HTERT RPE-1 (cell line): ENCODE data around the gene SEMA3B.
"Not testable (repeated sequence)": the region's sequence is repeated elsewhere in the genome, so short reads cannot be mapped to it uniquely, and the experiment has no call there.

Experiments
- in situ Hi-C: fragments of 300-500 bp; cut with MboI; formaldehyde crosslinking; loops from 4 replicates; pipeline ENCODE4 v1.14.3; 2020; ENCODE audit warnings: low sequenced_read_pairs

The SEMA3B gene

DNA sequence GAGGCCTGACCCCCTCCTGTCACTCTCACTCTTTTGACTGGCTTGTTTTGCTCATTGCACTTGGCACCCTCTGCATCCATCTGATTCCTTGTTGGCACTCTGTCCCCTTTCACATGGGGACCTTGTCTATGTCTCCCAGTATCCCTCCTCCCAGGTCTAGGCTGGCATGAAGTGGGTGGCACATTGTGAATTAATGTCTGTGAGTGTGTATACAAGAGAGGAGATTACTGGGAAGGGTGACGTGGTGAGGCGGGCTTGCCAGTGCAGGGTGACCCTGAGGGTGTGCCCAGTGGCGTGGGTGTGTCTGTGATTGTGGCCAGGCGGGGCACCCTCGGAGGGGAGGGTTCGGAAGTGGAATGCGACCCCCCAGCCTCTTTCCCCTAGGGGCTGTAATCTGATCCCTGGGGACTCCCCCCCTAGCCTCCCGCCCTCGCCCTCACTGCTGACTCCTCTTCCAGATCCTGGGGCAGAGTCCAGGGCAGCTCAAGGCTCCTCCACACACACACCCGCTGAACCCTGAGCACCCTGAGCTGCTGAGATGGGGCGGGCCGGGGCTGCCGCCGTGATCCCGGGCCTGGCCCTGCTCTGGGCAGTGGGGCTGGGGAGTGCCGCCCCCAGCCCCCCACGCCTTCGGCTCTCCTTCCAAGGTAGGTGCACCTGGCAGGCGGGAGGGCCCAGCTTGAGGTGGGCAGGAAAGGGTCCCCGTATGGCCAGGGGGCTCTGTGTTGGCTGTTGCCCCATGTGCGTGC lies at the start of gene SEMA3B:
SEMA3B (plus strand) TSS at position 445 of the 749 bp plus-strand sequence; CDS start at position 539, 94 bp downstream.
- in situ Hi-C loops: no loop called here

DNA sequence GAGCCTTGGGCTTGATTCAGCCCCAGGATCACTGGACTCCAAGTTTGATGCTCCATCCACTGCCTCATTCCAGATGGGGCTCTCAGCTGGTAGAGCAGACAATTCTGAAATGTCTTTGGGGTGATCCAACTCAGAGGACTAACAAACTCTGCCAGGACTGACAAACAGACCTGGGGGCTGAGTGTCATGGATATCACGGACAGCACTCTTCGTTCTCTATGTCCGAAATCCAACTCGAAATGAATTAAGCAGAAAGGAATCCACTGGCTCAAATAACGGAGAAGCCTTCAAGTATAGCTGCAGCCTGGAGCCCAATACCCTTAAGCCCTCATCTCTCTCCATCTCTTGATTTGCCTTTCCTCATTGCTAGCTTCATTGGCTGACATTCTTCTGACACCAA lies 49.7 kb upstream of the SEMA3B start:
- in situ Hi-C loops: no loop called here

DNA sequence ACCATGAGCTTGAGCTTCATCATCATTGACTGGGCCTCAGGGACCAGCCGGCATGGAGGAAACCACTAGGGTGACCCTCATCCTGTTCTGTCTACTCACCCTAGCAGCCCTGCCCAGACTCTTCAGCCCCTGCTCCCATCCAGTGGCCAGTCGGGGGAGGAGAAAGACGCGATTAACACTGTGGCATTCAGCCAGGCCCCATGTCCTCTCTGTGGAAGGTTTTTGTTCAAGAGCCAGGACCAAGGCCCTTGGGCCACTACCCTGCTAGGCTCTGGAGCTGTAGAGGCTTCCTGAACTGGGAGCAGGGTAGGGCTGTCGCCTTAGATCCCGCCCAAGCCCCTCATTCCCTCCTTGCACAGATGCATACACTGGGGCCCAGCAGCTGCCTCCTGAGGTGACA lies 48.8 kb upstream of the SEMA3B start:
- in situ Hi-C loops: no loop called here

DNA sequence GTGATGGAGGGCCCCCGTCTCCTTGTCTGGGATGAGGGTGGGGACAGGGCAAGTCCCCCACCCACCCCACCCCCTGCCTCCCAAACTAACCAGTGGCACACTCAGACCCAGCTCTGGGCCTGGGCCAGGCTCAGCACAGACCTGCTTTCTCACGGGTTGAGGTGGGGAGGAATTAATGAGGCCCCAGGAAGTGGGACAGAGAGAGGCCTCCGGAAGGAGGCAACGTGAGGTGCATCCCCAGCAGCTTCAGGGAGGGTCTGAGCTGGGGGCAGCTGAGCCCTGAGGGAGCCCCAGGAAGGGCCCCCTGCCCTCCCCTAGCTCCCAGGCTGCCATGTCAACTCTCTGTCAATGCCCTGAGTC lies 47.9 kb upstream of the SEMA3B start:
- in situ Hi-C loops: no loop called here

GRCh38 chr3:50221411-50222168 lies 47.4 kb upstream of the SEMA3B start:
- in situ Hi-C loops: no loop called here

GRCh38 chr3:50222169-50222528 lies 46.8 kb upstream of the SEMA3B start:
- in situ Hi-C loops: no loop called here

- in situ Hi-C loops: no loop called here
These were observed 44.3 kb upstream of the SEMA3B start for GRCh38 chr3:50224639-50225038.

DNA sequence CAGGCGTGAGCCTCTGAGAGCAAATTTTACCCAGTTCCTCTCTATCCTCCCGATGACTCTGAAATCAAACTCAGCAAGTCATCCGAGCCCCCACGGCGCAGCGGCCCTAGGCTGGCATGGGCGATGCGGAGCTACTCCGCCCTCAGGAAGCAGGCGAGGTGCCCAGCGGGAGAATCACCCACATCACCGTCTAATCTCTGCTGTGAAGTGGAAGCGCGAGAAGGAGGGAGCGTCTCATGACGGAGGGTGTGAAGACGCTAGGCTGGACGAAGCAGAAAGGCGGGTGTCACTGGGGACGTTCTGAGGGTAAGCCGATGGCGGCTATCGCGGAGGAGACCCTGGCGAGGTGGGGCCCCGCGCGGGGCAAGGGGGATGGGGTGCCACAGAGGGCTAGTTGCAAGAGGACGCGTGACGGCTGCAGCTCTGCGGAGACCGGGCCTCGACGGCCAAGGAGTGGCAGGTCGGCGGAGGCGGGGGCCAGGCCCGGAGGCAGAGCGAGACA lies 42.0 kb upstream of the SEMA3B start:
- in situ Hi-C loops: no loop called here

GRCh38 chr3:50227390-50228183 lies 41.4 kb upstream of the SEMA3B start:
- in situ Hi-C loops: no loop called here

DNA sequence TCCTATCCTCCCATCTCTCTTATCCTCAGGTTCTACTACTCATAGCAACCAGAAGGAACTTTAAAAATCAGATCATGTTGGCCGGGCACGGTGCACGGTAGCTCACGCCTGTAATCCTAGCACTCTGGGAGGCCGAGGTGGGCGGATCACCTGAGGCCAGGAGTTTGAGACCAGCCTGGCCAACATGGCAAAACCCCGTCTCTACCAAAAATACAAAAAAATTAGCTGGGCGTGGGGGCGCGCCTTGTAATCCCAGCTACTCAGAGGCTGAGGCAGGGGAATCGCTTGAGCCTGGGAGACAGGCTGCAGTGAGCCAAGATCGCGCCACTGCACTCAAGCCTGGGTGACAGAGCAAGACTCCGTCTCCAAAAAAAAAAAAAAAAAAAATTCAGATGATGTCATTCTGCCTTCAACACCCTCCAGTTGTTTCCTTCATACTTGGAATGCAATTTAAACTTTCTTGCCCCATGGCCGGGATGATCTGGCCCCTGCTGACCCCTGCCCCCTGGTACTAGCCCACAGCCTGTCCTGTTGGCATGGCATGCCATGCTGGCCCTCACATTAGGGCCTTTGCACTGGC lies 40.7 kb upstream of the SEMA3B start:
- in situ Hi-C loops: not testable (repeated sequence)

DNA sequence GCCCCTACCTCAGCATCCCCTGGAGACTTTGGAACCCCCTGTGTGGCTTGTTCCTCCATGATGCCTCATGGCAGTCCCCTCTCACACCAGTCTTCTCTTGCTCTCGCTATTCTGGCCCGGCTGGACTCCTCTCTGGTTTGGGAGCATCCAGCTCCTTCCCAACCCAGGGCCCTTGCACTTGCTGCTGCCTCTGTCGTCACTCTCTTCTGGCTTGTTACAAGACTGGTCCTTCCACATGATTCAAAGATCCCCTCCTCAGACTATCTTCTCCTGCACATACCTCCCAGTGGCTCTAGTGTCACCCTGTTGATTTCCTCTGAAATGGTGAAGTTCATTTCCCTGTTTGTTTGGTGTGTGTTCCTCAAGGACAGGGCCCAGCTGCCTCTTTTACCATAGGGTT lies 39.5 kb upstream of the SEMA3B start:
- in situ Hi-C loops: no loop called here

GRCh38 chr3:50230104-50230793 lies 38.7 kb upstream of the SEMA3B start:
- in situ Hi-C loops: no loop called here

DNA sequence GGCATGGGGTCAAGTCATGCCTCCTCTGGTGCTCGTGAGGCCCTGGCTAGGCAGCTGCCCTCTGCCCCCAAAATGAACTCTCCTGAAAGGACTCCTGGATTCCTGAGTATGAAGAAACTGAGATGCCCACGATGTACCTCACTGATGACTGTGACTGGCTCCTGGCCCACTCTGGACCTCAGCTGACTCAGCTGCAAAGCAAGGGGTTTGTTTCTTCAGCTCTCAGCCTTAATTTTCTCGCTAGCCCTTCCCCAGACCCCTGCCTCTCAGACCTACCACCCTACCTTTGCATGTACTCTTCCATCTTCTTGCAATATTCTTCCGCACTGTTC lies 38.2 kb upstream of the SEMA3B start:
- in situ Hi-C loops: no loop called here

GRCh38 chr3:50231581-50231980 lies 37.4 kb upstream of the SEMA3B start:
- in situ Hi-C loops: no loop called here

GRCh38 chr3:50232303-50232702 lies 36.6 kb upstream of the SEMA3B start:
- in situ Hi-C loops: no loop called here

- in situ Hi-C loops: no loop called here
These were observed 35.8 kb upstream of the SEMA3B start for GRCh38 chr3:50233176-50233575.

GRCh38 chr3:50235716-50236483 lies 33.0 kb upstream of the SEMA3B start, which contains the start of gene GNAI2:
Gene GNAI2 (plus strand): TSS chr3:50236204. CDS start chr3:50236336, 132 bp downstream.
- in situ Hi-C loops: no loop called here

GRCh38 chr3:50236484-50237132 lies 32.3 kb upstream of the SEMA3B start:
- in situ Hi-C loops: no loop called here

DNA sequence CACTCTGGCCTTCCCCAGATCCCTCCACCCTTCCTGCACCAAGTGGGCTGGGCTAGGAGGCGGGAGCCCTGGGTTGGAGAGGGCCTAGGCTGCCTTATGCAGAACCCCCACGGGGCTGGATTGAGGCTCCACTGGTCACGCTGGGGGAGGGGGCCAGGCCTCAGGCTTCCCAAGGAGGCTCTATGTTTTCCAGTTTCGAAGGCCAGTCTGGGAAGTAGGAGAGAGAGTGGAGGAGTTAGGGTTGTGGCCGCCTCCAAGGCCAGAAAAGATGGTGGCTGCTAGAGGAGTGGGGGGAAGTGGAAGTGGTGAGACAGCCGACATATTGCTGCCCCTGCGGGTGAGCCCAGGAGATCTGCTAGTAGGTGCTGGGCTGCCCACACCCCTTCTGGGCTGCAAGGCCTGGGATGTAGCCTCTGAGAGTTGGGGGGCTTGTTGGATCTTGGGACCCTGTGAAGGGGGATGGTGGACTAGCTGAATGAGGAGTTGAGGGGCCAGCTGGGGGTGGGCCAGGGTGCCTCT lies 31.8 kb upstream of the SEMA3B start:
- in situ Hi-C loops: no loop called here
